Left lung (tissue), 10 donors: ENCODE measurements around the gene ABCC1. TPM values are rescaled to one million over a fixed set of nuclear protein-coding genes. Genes with fewer than 3 reads are reported as not detected.
A peak's percentile ranks its signal among the peaks of the same experiment; 100 is the strongest.

ENCODE experiments used
- ATAC-seq: fragments of 200-7000 bp; cut with Tn5 transposase; one replicate; pipeline ENCODE4 v1.9.1; 2020; ENCODE audit warnings: moderate library complexity
- DNase-seq, 4 donors: peaks; one replicate each; pipeline ENCODE4 v3.0.0-alpha.2; 2013 to 2020
- H3K27ac ChIP-seq, 2 donors: fragments of 200-600 bp; sonication (generic) in 1 of 2; one replicate each; pipeline versions ENCODE4 v1.5.0 to v1.8.0; 2020 to 2021
- H3K27me3 ChIP-seq, 2 donors: fragments of 200-600 bp; sonication (generic) in 1 of 2; one replicate each; pipeline versions ENCODE4 v1.5.0 to v1.8.0; 2020 to 2021
- H3K36me3 ChIP-seq, 2 donors: fragments of 200-600 bp; sonication (generic) in 1 of 2; one replicate each; pipeline versions ENCODE4 v1.5.0 to v1.8.0; 2020 to 2021
- H3K4me1 ChIP-seq, 2 donors: fragments of 200-600 bp; one replicate each; pipeline ENCODE4 v1.8.0; 2021
- H3K4me3 ChIP-seq, 2 donors: fragments of 200-600 bp; sonication (generic) in 1 of 2; one replicate each; pipeline versions ENCODE4 v1.5.0 to v1.8.0; 2020 to 2021; ENCODE audit warnings: mild to moderate bottlenecking in 1 of 2
- H3K9me3 ChIP-seq, 2 donors: fragments of 200-600 bp; sonication (generic) in 1 of 2; one replicate each; pipeline versions ENCODE4 v1.5.0 to v1.8.0; 2020 to 2021
- CTCF ChIP-seq, 2 donors: fragments of 200-600 bp; sonication (generic) in 1 of 2; IDR thresholded peaks; one replicate each; pipeline versions ENCODE4 v1.5.0 to v1.8.0; 2021; ENCODE audit warnings: antibody characterized with exemption in 2 of 2
- intact Hi-C, 2 donors: fragments of 100-400 bp; cut with DNase I; formaldehyde crosslinking; loops; one replicate each; pipeline versions ENCODE4 v1.11.2 to v1.14.2; 2022
- polyA plus RNA-seq, 6 donors: library from polyadenylated mRNA; unstranded; fragments of 120-200 nt; gene quantifications; one replicate each; pipeline ENCODE4 v1.2.1, GENCODE V29; 2013; ENCODE audit not compliant: insufficient read length in 6 of 6
- total RNA-seq, 2 donors: library from RNA; stranded (reverse); fragmentation: NEBNext Ultra II Directional; extraction: Animal tissue kit (Norgen Biotek cat#: 25700); gene quantifications; one replicate each; pipeline ENCODE4 v1.2.1, GENCODE V29; 2021
- donor health status: DM: no; HTN: yes; CAD: no.
- donor health status: DM: no; HTN: no; CAD: no.

The ABCC1 gene
- total and polyA plus RNA-seq, 8 donors = 29.3 to 44.6 (median 31.7) TPM

- H3K36me3 ChIP-seq = peaks cover 0 to 93% of the 10 kb centered on the region in 2 donors
- no peak for TF ChIP-seq CTCF (IDR thresholded peaks at IDR 0.05)
- H3K9me3 ChIP-seq = peaks cover 0 to 10% of the 10 kb centered on the region in 2 donors
- intact Hi-C loops = no loop called here
- ATAC-seq (no peak), DNase-seq (no peak)
- H3K27ac ChIP-seq = peak overlapping the region in 1 of 2 donors; percentile 21
- H3K4me1 ChIP-seq = peaks cover 3 to 6% of the 10 kb centered on the region in 2 donors
- no peak overlapping the region for H3K4me3 ChIP-seq
- H3K27me3 ChIP-seq = no peaks in the 10 kb centered on the region
Observed at GRCh38 chr16:16083421-16084156, 134.2 kb downstream of the ABCC1 start.

- H3K4me3 ChIP-seq = no peak overlapping the region
- peaks cover 0 to 93% of the 10 kb centered on the region in 2 donors for H3K36me3 ChIP-seq
- H3K27ac ChIP-seq = no peak overlapping the region
- TF ChIP-seq CTCF (IDR thresholded peaks at IDR 0.05) = no peak
- intact Hi-C loops = no loop called here
- H3K27me3 ChIP-seq = no peaks in the 10 kb centered on the region
- H3K4me1 ChIP-seq = peaks cover 3 to 6% of the 10 kb centered on the region in 2 donors
- ATAC-seq (no peak), DNase-seq (no peak)
- H3K9me3 ChIP-seq = peaks cover 0 to 10% of the 10 kb centered on the region in 2 donors
Observed at GRCh38 chr16:16084874-16085273, 135.5 kb downstream of the ABCC1 start.

- no peak overlapping the region for H3K27ac ChIP-seq
- no peak for TF ChIP-seq CTCF (IDR thresholded peaks at IDR 0.05)
- no peaks in the 10 kb centered on the region for H3K27me3 ChIP-seq
- H3K9me3 ChIP-seq = peaks cover 0 to 10% of the 10 kb centered on the region in 2 donors
- intact Hi-C loops = no loop called here
- DNase-seq (no peak), ATAC-seq (no peak)
- H3K4me1 ChIP-seq = peaks cover 3 to 6% of the 10 kb centered on the region in 2 donors
- peaks cover 0 to 98% of the 10 kb centered on the region in 2 donors for H3K36me3 ChIP-seq
- H3K4me3 ChIP-seq = no peak overlapping the region
Observed at GRCh38 chr16:16086653-16087446, 137.4 kb downstream of the ABCC1 start.

- Histone ChIP-seq H3K27me3 (no peaks in the 10 kb centered on the region), H3K36me3 (peaks cover 0 to 88% of the 10 kb centered on the region in 2 donors), H3K4me1 (peaks cover 0 to 5% of the 10 kb centered on the region in 2 donors), H3K27ac (no peak overlapping the region), H3K4me3 (no peak overlapping the region), H3K9me3 (no peaks in the 10 kb centered on the region)
- no peak for DNase-seq
- no peak for TF ChIP-seq CTCF (IDR thresholded peaks at IDR 0.05)
- intact Hi-C loops = no loop called here
- no peak for ATAC-seq
Observed at GRCh38 chr16:16090238-16090637, 140.8 kb downstream of the ABCC1 start.
